Measurements from ENCODE around the gene ASTN2.

- no peak for TF ChIP-seq RAD21 (conservative IDR thresholded peaks at IDR 0.05)
- no peak for TF ChIP-seq CTCF (IDR thresholded peaks at IDR 0.05; ENCODE audit: poor library complexity, severe bottlenecking)
- no peak for TF ChIP-seq POLR2AphosphoS5 (IDR thresholded peaks at IDR 0.05)
- no peak for TF ChIP-seq EP300 (conservative IDR thresholded peaks at IDR 0.05; ENCODE audit: poor library complexity, severe bottlenecking)
Observed at GRCh38 chr9:116394894-116395698, 1019.8 kb downstream of the ASTN2 start.
